ENCODE results near the gene PFN3. TPM values are rescaled to one million over a fixed set of nuclear protein-coding genes. Genes with fewer than 3 reads are reported as not detected.

PFN3 gene
- total and polyA plus RNA-seq, 4 donors, result not detected

DNA sequence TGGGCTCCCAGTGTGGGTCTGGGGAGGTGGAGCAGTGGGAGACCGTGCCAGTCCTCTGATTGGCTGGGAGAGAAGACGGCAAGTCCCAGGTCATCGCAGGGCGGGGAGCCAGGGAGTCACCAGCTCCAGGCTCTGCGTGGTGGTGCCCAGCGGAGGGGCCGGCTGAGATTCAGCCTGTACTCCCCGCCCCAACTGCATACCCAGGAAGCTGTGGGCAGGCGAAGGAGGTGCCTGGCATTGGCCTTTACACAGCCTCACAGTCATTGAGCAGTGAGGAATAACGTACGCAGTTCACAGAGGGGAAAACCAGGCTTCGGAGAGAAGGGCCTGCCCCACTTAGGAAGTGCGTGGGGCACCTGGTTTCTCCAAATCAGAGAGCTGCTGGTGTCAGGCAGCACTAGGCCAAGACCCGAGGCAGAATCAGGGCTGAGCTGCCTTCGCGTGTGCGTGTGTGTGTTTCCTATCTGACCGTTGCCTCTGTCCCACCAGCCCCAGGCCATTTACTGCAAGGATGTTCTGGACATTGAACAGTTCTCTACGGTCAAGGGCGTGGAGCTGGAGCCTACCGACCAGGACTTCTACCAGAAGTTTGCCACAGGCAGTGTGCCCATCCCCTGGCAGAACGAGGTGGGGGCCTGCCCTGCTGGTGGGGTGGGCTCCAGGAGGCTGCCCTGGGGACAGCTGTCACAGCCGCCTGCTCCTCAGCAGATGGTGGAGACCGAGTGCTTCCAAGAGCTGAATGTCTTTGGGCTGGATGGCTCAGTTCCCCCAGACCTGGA lies 39.9 kb upstream of the PFN3 start:
- H3K27ac ChIP-seq (ENCODE audit: low read depth in 1 of 2, low read length in 1 of 2), result no peak overlapping the region
- H3K4me3 ChIP-seq, result no peak overlapping the region
- no peak for ATAC-seq (ENCODE audit: insufficient read depth, low FRiP score)

DNA sequence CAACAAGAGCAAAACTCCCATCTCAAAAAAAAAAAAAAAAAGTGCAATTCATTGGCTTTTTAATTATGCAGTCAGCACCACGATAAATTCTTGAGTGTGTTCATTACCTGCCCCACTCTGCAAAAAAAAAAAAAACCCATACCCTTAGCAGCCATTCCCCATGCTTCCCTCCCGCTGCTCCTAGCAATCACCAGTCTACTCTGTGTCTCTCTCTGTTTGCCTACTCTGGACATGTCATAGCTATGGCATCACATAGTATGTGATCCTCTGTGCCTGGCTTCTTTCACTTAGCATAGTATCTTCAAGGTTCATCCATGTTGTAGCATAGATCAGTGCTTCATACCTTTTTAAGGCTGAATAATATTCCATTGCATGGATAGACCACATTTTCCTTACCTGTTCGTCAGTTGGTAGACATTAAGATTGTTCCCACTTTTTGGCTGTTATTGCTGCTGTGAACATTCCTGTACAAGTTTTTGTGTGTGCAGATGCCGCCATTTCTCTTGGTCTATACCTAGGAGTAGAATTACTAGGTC lies 39.1 kb upstream of the PFN3 start:
- H3K9ac ChIP-seq (ENCODE audit: insufficient read depth in 1 of 2, low read length in 2 of 2), result no peak overlapping the region
- no peak for ATAC-seq (ENCODE audit: insufficient read depth, low FRiP score)
- no peak overlapping the region for H3K4me3 ChIP-seq
- DNase-seq, result no peak
- no peaks in the 10 kb centered on the region for H3K9me3 ChIP-seq (ENCODE audit: control insufficient read depth in 4 of 4, insufficient read depth in 3 of 4, low read length in 3 of 4)
- no peaks in the 10 kb centered on the region for H3K4me1 ChIP-seq (ENCODE audit: control insufficient read depth in 5 of 5, insufficient read depth in 5 of 5, low read length in 5 of 5)
- H3K36me3 ChIP-seq (ENCODE audit: control insufficient read depth in 4 of 4, insufficient read depth in 4 of 4, low read length in 4 of 4), result peaks cover 0 to 51% (median 18%) of the 10 kb centered on the region in 4 donors
- peaks cover 0 to under 1% (median 0%) of the 10 kb centered on the region in 3 donors for H3K27me3 ChIP-seq (ENCODE audit: control insufficient read depth in 3 of 3, insufficient read depth in 3 of 3, low read length in 2 of 3)
- TF ChIP-seq, protein P1, sequence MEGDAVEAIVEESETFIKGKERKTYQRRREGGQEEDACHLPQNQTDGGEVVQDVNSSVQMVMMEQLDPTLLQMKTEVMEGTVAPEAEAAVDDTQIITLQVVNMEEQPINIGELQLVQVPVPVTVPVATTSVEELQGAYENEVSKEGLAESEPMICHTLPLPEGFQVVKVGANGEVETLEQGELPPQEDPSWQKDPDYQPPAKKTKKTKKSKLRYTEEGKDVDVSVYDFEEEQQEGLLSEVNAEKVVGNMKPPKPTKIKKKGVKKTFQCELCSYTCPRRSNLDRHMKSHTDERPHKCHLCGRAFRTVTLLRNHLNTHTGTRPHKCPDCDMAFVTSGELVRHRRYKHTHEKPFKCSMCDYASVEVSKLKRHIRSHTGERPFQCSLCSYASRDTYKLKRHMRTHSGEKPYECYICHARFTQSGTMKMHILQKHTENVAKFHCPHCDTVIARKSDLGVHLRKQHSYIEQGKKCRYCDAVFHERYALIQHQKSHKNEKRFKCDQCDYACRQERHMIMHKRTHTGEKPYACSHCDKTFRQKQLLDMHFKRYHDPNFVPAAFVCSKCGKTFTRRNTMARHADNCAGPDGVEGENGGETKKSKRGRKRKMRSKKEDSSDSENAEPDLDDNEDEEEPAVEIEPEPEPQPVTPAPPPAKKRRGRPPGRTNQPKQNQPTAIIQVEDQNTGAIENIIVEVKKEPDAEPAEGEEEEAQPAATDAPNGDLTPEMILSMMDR (IDR thresholded peaks at IDR 0.05; ENCODE audit: control extremely low read depth, extremely low read depth), result no peak
- H3K27ac ChIP-seq (ENCODE audit: low read depth in 1 of 2, low read length in 1 of 2), result no peak overlapping the region
- WGBS, 2 donors, result 95 to 98% methylated on average over 4 of the region's 4 CpGs

More for the DNA sequence above, 39.9 kb upstream of the PFN3 start:
- no peak overlapping the region for H3K9ac ChIP-seq (ENCODE audit: insufficient read depth in 1 of 2, low read length in 2 of 2)
- peaks cover 0 to 43% (median 14%) of the 10 kb centered on the region in 4 donors for H3K36me3 ChIP-seq (ENCODE audit: control insufficient read depth in 4 of 4, insufficient read depth in 4 of 4, low read length in 4 of 4)
- H3K4me1 ChIP-seq (ENCODE audit: control insufficient read depth in 5 of 5, insufficient read depth in 5 of 5, low read length in 5 of 5), result no peaks in the 10 kb centered on the region
- H3K27me3 ChIP-seq (ENCODE audit: control insufficient read depth in 3 of 3, insufficient read depth in 3 of 3, low read length in 2 of 3), result peaks cover 0 to 4% (median 1%) of the 10 kb centered on the region in 3 donors
- no peaks in the 10 kb centered on the region for H3K9me3 ChIP-seq (ENCODE audit: control insufficient read depth in 4 of 4, insufficient read depth in 3 of 4, low read length in 3 of 4)
- TF ChIP-seq, protein P1 (IDR thresholded peaks at IDR 0.05; ENCODE audit: control extremely low read depth, extremely low read depth), result no peak
- WGBS, 2 donors, result 90 to 92% methylated on average over 24 of the region's 24 CpGs
- no peak for DNase-seq

DNA sequence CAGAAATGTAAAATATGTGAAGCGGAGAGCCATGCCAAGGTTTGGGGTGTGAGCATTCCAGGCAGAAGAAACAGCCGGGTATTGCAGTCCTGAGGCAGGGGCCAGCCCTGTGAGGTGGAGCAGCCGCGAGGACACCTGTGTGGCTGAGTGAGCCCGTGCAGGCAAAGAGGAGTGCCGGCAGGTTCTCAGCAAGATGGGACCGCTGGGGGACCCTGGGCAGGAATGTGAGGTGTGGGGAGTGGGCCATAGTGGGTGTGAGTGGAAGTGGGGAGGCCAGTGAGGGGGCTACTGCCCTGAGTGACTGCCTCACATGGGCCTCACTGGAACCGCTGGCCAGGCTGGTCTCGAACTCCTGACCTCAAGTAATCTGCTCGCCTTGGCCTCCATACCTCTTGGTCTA lies 38.0 kb upstream of the PFN3 start:
- TF ChIP-seq, protein P1 (IDR thresholded peaks at IDR 0.05; ENCODE audit: control extremely low read depth, extremely low read depth), result no peak
- no peak overlapping the region for H3K4me3 ChIP-seq
- H3K27me3 ChIP-seq (ENCODE audit: control insufficient read depth in 3 of 3, insufficient read depth in 3 of 3, low read length in 2 of 3), result no peaks in the 10 kb centered on the region
- H3K9ac ChIP-seq (ENCODE audit: insufficient read depth in 1 of 2, low read length in 2 of 2), result no peak overlapping the region
- ATAC-seq (ENCODE audit: insufficient read depth, low FRiP score) (no peak), DNase-seq (no peak)
- no peak overlapping the region for H3K27ac ChIP-seq (ENCODE audit: low read depth in 1 of 2, low read length in 1 of 2)
- H3K4me1 ChIP-seq (ENCODE audit: control insufficient read depth in 5 of 5, insufficient read depth in 5 of 5, low read length in 5 of 5), result no peaks in the 10 kb centered on the region
- no peaks in the 10 kb centered on the region for H3K9me3 ChIP-seq (ENCODE audit: control insufficient read depth in 4 of 4, insufficient read depth in 3 of 4, low read length in 3 of 4)
- WGBS, 2 donors, result 91 to 95% methylated on average over 10 of the region's 10 CpGs
- peaks cover 0 to 62% (median 22%) of the 10 kb centered on the region in 4 donors for H3K36me3 ChIP-seq (ENCODE audit: control insufficient read depth in 4 of 4, insufficient read depth in 4 of 4, low read length in 4 of 4)

Measured in lung (tissue), 12 donors.